Measurements from ENCODE around the gene TMEM170A. TPM values are rescaled to one million over a fixed set of nuclear protein-coding genes. Genes with fewer than 3 reads are reported as not detected.

Gene TMEM170A
- total RNA-seq, 1 experiment from 2014 or later = 34.5 TPM

- no peak for TF ChIP-seq ZBTB33 (IDR thresholded peaks at IDR 0.05; ENCODE audit: extremely low read depth, insufficient replicate concordance, low read length)
- no peak for TF ChIP-seq ATF3 (IDR thresholded peaks at IDR 0.05)
- no peak for TF ChIP-seq POLR2A (IDR thresholded peaks at IDR 0.05; ENCODE audit: borderline replicate concordance, extremely low read depth, insufficient read depth, insufficient read length)
- no peak for TF ChIP-seq YY1 (IDR thresholded peaks at IDR 0.05; ENCODE audit: extremely low read depth, insufficient replicate concordance, low read depth, low read length)
Measured at GRCh38 chr16:75497558-75497957, 33.1 kb upstream of the TMEM170A start (continued).

- no TSS peak for BruUV-seq (replicated peaks)
- peaks cover 5% of the 10 kb centered on the region; the same call in 1 of the 2 replicates for H3K79me2 ChIP-seq (ENCODE audit: insufficient read depth, low read length)
- H3K4me3 ChIP-seq (replicated peaks in 1 of 2; ENCODE audit: low read depth in 1 of 2, low read length in 2 of 2) = peak within 1 kb of the TSS; percentile 50 to 70
- ChIA-PET POLR2A (interaction anchor here (0.6 to 1.5 kb wide), 4 partner anchors 10 to 22 kb away, joined by 3 to 7 read pairs (median 4); no protein-coding TSS in a partner anchor), RAD21 (ENCODE audit: low non-redundant PET in 1 of 2, low total read pairs in 2 of 2, uncharacterized antibody in 2 of 2, unreplicated experiment in 2 of 2) (interaction anchor here in 1 of 2 experiments (0.6 kb wide), 1 partner anchor 22 kb away, joined by 3 read pairs; no protein-coding TSS in a partner anchor), CTCF (interaction anchor here (1.3 to 1.8 kb wide), 2 partner anchors 22 to 30 kb away, joined by 3 to 11 read pairs; no protein-coding TSS in a partner anchor)
- peak within 1 kb of the TSS; percentile 94 for H3K4me2 ChIP-seq (ENCODE audit: low read length)
- H3K9ac ChIP-seq (ENCODE audit: low read length) = peak within 1 kb of the TSS; percentile 76
- DNase-seq (ENCODE audit: low read depth, low spot score) = no peak
- no peaks in the 10 kb centered on the region for H3K27me3 ChIP-seq (ENCODE audit: insufficient read depth, low read length)
- ATAC-seq = peak; percentile 93
- H2AFZ ChIP-seq (ENCODE audit: low read depth, low read length, poor library complexity, severe bottlenecking) = no peak within 1 kb of the TSS
- no peaks in the 10 kb centered on the region for H4K20me1 ChIP-seq (ENCODE audit: insufficient read depth)
- H3K27ac ChIP-seq (ENCODE audit: low read depth, low read length) = peak within 1 kb of the TSS; percentile 30; the same call in 1 of the 2 replicates
- no peaks in the 10 kb centered on the region for H3K9me2 ChIP-seq (ENCODE audit: insufficient read depth)
- H3K9me3 ChIP-seq (ENCODE audit: control insufficient read depth in 1 of 2, insufficient read depth in 1 of 2, low read depth in 1 of 2, low read length in 2 of 2) = no peaks in the 10 kb centered on the region
- TF ChIP-seq CBX3 (IDR thresholded peaks at IDR 0.05; ENCODE audit: low read depth) (no peak), POLR2AphosphoS5 (IDR thresholded peaks at IDR 0.05; ENCODE audit: low read depth, low read length) (peak; percentile 86), ELF1 (IDR thresholded peaks at IDR 0.05; ENCODE audit: borderline replicate concordance, low read depth) (no peak), EGR1 (IDR thresholded peaks at IDR 0.05; ENCODE audit: low read depth) (no peak), POLR2A (IDR thresholded peaks at IDR 0.05; ENCODE audit: borderline replicate concordance, extremely low read depth, insufficient read depth, insufficient read length) (peak; percentile 67), ZFX (IDR thresholded peaks at IDR 0.05) (no peak), EZH2 (IDR thresholded peaks at IDR 0.05) (no peak), JUND (IDR thresholded peaks at IDR 0.05) (no peak), TCF7L2 (IDR thresholded peaks at IDR 0.05; ENCODE audit: borderline replicate concordance, extremely low read depth, insufficient read depth, insufficient read length) (no peak)
- peaks cover 25 to 41% of the 10 kb centered on the region in 2 experiments for H3K4me1 ChIP-seq (ENCODE audit: control insufficient read depth in 1 of 2, insufficient read depth in 2 of 2, low read length in 2 of 2)
- no peaks in the 10 kb centered on the region for H3K36me3 ChIP-seq (ENCODE audit: control insufficient read depth in 1 of 2, insufficient read depth in 2 of 2, low read length in 2 of 2)
- intact Hi-C loops (cut with micrococcal nuclease) = no loop called here
Measured at GRCh38 chr16:75495076-75495674, 30.7 kb upstream of the TMEM170A start, which contains the start of gene CHST6. CHST6 (minus strand) TSS chr16:75495441; CDS start chr16:75479828, 15,613 bp downstream.

Measured in HCT116 (cell line).